DMS153 treated with DMSO at 0.1 percent for 48 hours (cell line): ENCODE results near the gene KRT6B.
A peak's percentile ranks its signal among the peaks of the same experiment; 100 is the strongest.

Source experiments
- DNase-seq: peaks from one replicate; lab custom pipeline; 2025; ENCODE audit not compliant: unreplicated experiment; lab: John Stamatoyannopoulos, UW

KRT6B gene

DNA sequence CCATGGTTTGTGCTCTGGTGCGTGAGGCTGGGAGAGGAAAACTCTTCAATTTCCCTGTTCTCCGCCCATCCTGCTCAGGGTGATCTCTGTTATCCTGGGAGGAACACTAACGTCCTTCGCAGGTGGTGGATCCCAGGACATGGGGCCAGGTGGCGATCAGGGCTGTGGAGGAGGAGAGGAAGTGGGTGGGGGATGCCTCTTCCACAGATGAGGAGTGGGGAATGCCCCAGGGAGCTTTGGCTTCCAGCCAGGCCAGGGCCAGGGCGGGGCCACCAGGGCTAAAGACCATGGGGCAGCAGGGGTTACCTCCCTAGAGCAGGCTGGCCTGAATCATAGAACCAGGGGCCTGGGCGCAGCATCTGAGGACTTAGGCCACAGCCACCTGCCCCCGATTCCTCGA, 14.4 kb downstream of the KRT6B start:
- no peak for DNase-seq

DNA sequence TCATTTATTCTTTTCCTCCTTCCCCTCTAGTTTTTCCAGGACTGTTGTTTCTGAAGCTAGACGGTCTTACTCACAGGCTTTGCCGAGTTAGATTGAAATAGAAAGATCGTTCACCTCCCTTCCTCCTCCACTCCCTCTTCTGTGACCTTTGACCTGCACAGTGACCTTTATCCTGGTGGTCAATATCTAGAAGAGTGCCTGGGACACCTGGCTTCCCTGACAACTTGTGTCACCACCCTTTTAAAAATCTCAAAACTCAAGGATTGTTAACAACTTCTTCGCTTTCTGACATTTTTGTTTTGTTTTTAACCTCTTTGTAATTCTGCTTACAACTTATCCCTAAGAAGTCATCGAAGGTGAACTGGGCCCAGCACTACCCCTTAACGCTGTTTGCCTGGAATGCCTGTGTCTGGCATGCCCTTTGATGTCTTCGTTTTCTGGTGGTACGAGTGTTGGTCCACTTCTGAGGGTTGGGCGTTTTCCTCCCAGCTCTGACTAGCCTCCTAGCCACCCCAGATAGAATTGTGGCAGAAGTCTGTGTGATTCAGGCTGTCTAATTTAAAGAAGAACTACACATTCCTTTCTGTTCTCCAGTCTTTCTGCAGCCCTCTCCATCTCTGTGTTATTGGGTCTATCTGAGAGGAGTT, 15.0 kb downstream of the KRT6B start:
- DNase-seq = no peak

DNA sequence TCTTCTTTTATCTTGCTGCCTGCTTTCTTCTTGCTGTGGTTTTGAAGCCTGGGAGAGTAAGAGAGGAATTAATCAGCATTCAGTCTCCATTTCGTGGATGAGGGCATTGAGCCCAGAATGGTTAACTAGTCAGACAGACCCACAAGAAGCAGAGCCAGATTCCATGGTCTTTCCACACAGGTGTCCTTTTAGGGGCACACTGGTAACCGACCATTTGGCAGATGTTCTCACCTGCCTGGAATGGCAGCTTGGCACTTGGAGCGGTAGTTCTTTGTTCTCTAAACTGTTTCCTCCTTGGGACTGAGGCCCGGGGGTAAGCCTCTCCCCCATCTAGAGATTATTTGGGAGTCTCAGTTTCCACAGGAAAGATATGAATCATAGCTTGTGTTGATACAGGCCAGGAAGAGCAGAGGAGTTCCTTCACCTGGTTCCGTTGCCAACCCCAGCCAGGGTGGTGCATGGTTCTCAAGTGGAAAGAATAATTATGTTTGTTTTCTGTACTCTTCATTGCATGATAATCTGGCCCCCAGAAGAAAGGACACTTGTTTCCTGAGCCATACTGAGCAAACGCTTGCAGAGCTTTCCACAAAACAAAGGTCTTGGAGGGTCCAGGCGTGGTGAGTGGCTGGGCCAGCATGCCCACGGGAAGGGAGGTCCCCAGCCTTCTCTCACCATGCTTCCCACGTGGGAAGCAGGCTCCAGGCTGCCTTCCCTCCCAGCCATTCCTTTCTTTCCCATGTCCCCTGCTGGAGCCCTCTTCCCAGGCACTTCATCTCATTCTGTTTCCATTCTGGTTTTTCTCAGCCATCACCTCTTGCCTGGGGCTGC, 15.7 kb downstream of the KRT6B start:
- DNase-seq = peak; percentile 6

DNA sequence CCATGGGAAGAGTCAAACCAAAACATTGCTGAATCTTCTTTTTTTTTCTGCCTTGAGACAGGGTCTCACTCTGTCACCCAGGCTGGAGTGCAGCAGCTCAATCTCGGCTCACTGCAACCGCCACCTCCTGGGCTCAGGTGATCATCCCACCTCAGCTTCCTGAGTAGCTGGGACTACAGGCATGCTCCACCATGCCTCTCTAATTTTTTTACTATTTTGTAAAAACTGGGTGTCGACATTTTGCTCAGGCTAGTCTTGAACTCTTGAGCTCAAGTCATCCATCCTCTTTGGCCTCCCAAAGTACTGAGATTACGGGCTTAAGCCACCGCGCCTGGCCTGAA, 16.3 kb downstream of the KRT6B start:
- DNase-seq = no peak

DNA sequence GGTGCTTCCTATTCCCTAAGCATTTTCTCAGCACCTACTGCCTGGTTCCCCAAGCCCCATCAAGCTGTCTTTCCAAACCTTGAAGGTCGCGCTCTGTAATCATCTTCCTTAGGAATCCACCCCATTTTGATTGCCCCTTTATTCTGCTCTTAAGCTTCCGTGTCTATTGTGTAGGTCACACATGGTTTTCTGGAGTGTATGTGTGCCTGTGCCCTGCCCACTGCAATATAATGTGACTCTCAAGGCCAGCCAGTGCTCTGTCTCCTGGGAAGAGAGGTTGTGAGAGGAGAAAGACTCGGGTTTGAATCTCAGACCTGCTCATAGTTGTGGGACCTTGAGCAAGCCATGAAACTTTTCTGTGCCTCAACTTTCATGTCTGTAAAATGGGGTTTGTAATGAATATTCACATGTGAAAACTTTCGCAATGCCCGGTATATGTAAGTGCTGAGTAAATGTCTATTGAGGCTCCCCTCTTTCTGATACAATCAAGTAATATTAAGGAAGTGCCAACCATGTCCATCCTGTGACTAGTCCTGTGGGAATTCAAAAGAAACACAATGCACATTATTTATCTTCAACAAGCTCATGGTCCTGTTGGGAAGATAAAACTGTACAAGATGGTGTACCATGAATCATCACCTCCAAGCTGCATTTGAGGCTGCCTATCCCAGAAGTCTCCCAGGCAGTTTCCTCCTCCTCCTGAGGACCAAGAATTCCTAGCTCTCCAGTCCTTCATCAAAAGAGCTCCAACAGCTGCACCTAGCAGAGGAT, 17.0 kb downstream of the KRT6B start:
- no peak for DNase-seq

DNA sequence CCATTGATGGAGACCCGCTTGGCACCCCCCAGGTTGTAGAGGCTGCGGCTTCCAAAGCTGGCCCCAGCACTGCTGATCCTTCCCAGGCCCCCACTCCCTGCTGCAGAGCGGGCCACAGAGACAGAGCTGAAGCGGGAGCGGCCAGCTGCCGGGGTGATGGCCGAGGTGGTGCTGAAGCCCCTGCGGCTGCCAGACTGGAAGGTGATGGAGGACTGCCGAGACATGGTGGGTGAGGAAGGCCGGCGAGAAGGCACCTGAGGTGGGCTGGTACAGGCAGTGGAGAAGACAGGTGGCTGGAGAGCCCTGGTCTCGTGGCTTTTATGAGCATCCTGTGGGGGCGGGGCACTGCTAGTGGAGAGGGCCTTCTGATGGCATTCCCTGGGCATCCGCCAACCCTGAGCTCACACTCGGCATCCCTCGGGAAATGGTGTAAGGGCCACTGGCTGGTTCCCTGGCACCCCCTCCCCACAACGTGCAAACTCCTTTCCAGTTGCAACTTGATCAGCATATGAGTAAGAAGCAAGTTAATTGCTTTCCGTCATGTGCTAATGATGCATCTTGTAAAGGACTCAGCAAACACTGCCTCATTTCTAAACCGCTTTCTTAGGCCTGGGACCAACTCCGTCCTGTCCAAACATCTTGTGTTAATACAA, 17.7 kb downstream of the KRT6B start, which contains the start of gene KRT75:
TSS of gene KRT75 (minus strand) at position 291 of the 653 bp plus-strand sequence. CDS start at position 224, 67 bp downstream.
- peak; percentile 8 for DNase-seq

DNA sequence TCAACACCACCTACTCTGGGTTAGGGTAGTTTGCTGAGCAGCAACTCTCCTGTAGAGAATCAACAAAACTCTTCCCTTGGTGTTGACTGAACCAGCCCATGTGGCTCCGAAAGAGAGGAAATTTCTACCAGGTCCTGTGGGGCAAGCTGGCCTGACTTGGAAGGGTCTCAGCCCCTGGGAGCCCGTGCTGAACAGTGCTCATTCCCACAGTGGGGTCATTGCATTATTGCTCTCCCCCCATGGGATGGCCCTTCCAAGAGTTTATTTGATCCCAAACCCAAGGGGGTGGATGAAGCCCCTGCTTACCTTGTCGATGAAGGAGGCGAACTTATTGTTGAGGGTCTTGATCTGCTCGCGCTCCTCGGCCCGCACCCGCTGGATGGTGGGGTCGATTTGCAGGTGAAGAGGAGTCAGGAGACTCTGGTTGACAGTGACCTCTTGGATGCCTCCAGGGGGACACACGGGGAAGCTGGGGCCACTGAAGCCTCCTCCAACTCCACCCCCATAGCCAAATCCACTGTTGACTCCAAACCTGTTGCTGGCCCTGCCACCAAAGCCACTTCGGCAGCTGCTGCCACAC, 18.4 kb downstream of the KRT6B start:
- DNase-seq = no peak

DNA sequence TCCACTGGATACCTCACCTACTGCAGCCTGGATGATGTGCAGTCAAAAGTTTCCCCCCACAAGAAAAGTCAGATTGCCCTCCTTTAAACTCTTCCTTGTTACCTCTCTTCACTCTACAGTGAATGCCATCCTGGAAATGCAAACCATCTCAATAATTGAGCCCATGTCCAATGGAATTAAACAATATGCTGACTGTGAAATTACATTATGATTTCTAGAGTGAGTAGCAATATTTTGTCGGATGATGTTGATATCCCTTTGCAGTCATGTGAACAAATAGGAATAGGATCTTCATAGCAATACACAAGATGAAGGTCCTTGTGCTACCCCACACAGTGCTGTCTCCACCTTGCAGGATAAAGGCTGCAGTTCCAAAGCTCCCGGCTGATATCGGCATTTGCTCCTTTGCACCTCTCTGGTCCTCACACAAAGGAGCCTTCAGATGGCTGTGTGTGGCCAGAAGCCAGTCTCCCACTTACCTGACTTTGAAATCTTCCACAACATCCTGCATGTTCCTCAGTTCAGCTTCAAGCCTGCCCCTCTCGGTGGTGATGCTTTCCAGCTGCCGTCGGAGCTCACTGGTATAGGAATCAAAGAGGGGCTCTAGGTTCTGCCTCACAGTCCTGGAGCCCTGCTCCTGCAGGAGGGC, 19.3 kb downstream of the KRT6B start:
- DNase-seq = no peak

DNA sequence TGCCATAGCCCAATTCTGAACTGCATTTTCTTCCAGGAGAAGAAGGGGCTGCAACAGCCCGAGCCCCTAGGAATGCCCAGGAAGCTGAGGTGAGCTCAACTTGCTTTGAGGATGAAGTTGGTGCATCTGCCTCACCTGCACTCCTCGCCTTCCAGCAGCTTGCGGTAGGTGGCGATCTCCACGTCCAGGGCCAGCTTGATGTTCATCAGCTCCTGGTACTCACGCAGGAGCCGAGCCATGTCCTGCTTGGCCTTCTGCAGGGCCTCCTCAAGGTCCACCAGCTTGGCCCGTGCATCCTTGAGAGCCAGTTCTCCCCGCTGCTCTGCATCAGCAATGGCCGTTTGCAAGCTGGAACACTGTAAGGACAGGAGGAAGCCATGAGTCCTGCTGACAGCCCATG, 23.8 kb downstream of the KRT6B start:
- no peak for DNase-seq

DNA sequence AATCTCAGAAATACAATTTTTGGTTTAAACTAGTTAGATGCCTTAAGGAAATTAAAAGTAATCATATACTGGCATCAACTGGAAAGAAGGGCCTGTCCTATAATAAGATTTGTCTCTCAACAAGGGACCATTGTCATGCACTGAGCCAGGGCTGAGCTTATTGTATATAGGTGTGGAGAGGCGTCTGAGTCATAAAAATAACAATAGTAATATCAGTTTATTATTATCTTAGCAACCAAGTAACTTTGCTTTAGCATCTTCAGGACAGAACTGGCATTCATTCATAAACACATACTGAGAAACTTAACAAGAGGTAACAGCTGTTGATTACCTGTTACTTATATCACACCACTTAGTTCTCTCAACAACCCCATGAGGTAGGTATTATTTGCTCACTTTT, 24.9 kb downstream of the KRT6B start:
- DNase-seq = no peak

DNA sequence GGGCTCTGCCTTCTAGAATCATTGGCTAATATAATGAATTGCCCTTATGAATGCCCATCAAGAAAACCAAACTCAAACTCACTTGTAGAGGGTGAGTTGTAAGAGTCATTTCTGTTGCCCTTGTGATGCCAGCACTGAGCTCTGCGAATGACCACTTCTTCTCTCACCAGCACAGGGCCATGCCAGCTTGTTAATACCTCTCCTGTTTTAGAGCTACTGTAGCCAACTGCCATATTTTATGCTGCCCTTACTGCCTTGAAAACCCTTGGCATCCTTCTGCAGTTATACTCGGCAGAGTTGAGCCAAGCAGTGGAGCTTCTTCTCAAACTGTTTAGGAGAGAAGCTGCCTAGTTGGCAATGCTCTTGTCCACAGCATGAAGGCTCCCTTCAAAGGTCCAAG, 25.9 kb downstream of the KRT6B start:
- DNase-seq = no peak

DNA sequence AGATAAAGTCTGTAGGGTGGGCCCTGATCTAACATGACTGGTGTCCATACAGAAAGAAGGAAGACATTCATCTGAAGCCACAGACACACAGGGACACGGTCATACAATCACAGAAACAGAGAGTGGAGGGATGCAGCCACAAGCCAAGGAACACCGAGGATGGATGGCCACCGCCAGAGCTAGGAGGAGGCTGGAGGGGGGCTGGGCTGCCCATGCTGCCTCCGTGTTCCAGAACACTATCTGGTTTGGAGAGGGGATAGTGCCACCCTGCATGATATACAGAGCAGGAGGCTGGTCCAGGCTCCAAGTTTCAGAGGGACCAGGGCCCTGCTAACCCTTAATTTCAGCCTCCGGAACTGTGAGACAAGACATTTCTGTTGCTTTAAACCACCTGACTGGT, 26.5 kb downstream of the KRT6B start:
- DNase-seq = no peak

DNA sequence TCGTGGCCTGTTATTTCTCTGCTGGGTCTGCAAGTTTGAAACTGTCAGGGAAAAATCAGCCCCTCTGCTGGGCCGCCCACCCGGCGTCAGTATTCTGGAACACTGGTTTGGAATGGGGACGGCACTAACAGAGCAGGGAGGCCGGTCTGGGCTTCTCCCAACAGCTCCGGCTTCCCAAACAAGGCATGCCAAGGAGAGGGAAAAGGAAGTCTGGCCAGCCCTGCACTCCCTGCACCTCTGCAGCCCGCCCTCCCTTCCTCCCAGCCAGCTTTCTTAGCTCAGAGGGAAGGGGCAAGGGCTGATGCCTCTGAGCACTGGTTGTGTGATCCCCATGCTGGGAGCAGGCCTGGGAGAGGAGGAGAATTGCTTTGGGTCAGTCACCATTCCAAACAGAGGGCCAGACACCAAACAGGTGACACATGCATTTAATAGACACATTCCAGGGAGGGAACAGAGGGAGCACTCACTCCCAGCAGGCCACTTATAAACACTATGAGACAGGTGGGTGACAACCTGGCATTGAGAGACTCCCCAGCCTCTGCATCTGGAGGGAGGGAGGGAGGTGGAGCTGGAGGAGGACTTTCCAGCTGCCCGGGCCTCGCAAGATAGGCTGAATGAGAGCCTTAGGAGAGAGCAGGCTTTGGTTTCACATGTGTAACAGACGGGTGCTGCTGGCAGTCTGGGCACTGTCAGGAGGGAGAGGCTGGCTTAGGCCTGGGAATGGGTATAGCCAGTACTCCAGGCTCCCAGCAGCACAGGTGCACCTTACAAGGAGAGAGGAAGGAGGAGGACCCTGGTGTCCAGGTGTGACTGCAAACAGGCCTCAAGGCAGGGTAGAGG, 28.1 kb downstream of the KRT6B start:
- no peak for DNase-seq

DNA sequence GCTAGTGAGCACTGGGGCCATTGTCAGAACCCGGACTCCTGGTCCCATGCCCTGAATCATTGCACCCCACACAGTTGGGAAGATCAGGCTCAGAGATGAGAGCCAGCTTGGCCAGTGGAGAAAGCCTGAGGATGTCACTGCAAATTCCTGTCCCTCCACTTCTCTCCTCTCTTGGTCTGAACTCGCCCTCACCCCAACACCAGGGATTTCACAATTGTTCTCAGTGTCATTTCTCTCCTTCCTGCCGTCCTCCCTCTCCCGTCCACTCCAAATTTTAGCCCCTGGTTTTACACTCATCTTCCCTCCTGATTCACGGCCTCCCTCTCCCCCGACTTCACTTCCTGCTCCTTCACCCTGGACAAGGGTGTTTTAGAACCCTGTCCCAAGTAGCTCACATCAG, 28.9 kb downstream of the KRT6B start:
- no peak for DNase-seq

DNA sequence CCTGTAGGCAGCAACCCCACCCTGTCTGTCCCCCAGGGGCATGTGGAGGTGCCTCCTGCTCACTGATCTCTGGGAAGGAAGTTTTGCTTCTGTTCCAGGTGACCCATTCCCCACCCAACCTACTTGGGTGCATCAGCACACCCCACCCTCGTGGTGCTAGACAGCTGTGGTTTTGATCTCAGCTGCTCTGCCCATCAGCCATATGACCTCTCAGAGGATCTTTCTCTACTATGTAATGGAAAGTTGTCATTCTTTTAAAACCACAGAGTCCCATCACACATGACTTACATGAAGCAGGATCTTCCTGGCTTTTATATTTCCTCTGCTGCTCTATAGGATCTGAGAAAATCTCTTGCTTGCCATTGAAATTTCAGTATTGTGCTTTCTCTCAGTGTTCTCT, 32.3 kb downstream of the KRT6B start:
- DNase-seq = no peak

DNA sequence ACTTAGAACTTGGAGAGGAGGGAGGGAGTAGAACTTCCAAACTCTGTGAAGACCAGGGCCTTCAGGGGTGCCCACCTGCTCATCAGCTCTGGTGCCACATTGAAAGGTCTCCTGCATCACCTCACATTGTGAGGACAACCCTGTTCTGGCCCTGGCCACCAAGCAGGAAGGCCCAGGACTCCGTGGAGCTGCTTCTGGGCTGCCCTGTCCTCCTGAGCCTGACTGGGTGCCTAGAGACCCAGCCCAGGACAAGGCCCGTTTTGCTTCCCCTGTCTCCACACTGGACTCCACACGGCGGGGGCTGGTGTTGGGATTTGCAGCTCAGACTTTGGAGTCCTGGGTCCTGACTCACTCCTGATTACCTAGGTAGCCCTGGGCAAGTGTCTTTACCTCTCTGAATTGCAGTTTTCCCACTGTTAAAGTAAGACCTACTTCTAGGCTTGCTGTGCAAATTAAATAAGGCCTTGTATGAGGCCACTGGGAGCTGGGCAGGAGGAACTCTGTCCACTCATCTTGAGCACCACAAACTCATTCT, 33.3 kb downstream of the KRT6B start:
- DNase-seq = no peak

DNA sequence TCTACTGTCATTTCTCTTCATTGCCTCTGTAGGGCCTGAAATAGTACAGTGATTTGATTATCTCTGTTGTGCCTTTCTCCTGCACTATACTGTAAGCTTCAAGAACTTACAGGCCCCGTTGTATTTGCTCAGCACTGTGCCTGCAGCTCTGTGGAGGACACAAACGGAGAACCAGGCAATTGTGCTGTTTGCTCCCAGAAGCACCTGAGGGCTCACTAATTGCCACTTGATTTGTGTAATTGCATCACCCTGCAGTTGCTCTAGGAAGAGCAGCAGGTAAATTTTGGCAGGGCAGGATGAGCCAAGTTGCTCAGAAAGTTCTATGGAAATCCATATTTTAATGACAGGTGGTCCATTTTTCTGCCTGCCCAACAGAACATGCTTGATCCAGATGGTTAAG, 34.2 kb downstream of the KRT6B start:
- peak; percentile 51 for DNase-seq

DNA sequence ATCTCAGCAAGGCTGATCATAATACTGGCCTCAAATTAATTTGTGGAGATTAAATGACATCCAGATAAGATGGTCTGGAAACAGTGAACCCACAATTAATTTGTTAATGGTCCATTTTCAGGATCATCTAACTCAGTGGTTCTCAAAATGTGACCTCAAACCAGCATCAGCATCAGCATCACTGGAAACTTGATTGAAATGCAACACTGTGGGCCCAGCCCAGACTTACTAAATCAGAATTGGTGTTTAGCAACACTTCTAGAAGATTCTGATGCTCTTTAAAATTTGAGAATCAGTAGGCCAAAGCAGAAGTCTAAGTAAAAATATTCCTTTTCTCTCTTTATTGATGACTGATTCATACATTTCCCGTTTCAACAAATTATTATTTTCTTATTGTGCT, 35.2 kb downstream of the KRT6B start:
- no peak for DNase-seq
